CD4-positive, alpha-beta memory T cell (primary cell): ENCODE data around the gene EIPR1. TPM values are rescaled to one million over a fixed set of nuclear protein-coding genes. Genes with fewer than 3 reads are reported as not detected.
A peak's percentile ranks its signal among the peaks of the same experiment; 100 is the strongest.

ENCODE experiments used
- CTCF ChIA-PET: fragments of 350-600 bp; sonication (Branson Sonifier 250); formaldehyde crosslinking; loops from one replicate; lab custom pipeline; 2021; ENCODE audit warnings: inconsistent platforms; ENCODE audit not compliant: partially characterized antibody; lab: Charles Lee
- POLR2A ChIA-PET: fragments of 350-600 bp; sonication (Branson Sonifier 250); formaldehyde crosslinking; loops from one replicate; lab custom pipeline; 2021; ENCODE audit not compliant: partially characterized antibody; lab: Charles Lee
- DNase-seq, 5 donors: peaks; one replicate each; pipeline versions ENCODE4 v3.0.0 to v3.0.0-alpha.2; 2020 to 2022; ENCODE audit warnings: mixed read lengths in 1 of 5
- H3K27ac ChIP-seq: one replicate; pipeline ENCODE4 v1.7.0; 2013; ENCODE audit warnings: low read depth, low read length
- H3K27me3 ChIP-seq: 2 replicates; pipeline ENCODE4 v1.7.0; 2013; ENCODE audit warnings: mild to moderate bottlenecking, low read length, moderate library complexity; ENCODE audit not compliant: insufficient read depth
- H3K36me3 ChIP-seq: 2 replicates; pipeline ENCODE4 v1.7.0; 2013; ENCODE audit warnings: mild to moderate bottlenecking, low read length, moderate library complexity; ENCODE audit not compliant: insufficient read depth
- H3K4me1 ChIP-seq: 2 replicates; pipeline ENCODE4 v1.7.0; 2013; ENCODE audit warnings: mild to moderate bottlenecking, low read length, moderate library complexity; ENCODE audit not compliant: insufficient read depth
- H3K4me3 ChIP-seq, 2 donors: one replicate each; pipeline ENCODE4 v1.7.0; 2013; ENCODE audit warnings: low read length in 2 of 2, mild to moderate bottlenecking in 1 of 2
- H3K9me3 ChIP-seq, 2 donors: one replicate each; pipeline ENCODE4 v1.7.0; 2013; ENCODE audit warnings: low read length in 2 of 2, control low read depth in 1 of 2; ENCODE audit not compliant: control insufficient read depth in 1 of 2
- H3K27ac Mint-ChIP-seq, 7 donors: one replicate each; pipeline ENCODE4 v1.8.0; 2020 to 2021; ENCODE audit warnings: mixed read lengths in 7 of 7, mild to moderate bottlenecking in 6 of 7, inconsistent platforms in 3 of 7, moderate library complexity in 3 of 7
- H3K27me3 Mint-ChIP-seq, 2 donors: one replicate each; pipeline ENCODE4 v1.8.0; 2020 to 2021; ENCODE audit warnings: mixed read lengths in 2 of 2
- H3K36me3 Mint-ChIP-seq, 2 donors: one replicate each; pipeline ENCODE4 v1.8.0; 2020 to 2021; ENCODE audit warnings: mixed read lengths in 2 of 2, inconsistent platforms in 1 of 2, mild to moderate bottlenecking in 1 of 2
- H3K4me1 Mint-ChIP-seq, 4 donors: one replicate each; pipeline ENCODE4 v1.8.0; 2020 to 2021; ENCODE audit warnings: mixed read lengths in 4 of 4, mild to moderate bottlenecking in 1 of 4
- H3K4me3 Mint-ChIP-seq, 8 donors: one replicate each; pipeline ENCODE4 v1.8.0; 2020 to 2021; ENCODE audit warnings: mixed read lengths in 8 of 8, mild to moderate bottlenecking in 7 of 8, moderate library complexity in 6 of 8, inconsistent platforms in 3 of 8
- H3K9me3 Mint-ChIP-seq, 8 donors: one replicate each; pipeline ENCODE4 v1.8.0; 2020 to 2021; ENCODE audit warnings: mixed read lengths in 8 of 8, mild to moderate bottlenecking in 5 of 8, inconsistent platforms in 3 of 8, moderate library complexity in 1 of 8
- intact Hi-C: fragments of 100-400 bp; cut with micrococcal nuclease; formaldehyde crosslinking; loops from one replicate; pipeline ENCODE4 v1.15.1; 2023
- polyA plus RNA-seq, 2 donors: library from polyadenylated mRNA; unstranded; fragments of 300-500 nt; fragmentation: Illumina TruSeq; gene quantifications; one replicate each; pipeline ENCODE4 v1.2.3, GENCODE V29; 2021
- total RNA-seq, 2 experiments: library from RNA; stranded (reverse); gene quantifications; one replicate each; pipeline ENCODE4 v1.2.3, GENCODE V29; 2021

EIPR1 gene
- total and polyA plus RNA-seq, 4 experiments from 2014 or later, result 18.2 to 48.0 (median 26.2) TPM

- intact Hi-C loops, result no loop called here
- H3K36me3 Mint-ChIP-seq, result peaks cover 46 to 60% of the 10 kb centered on the region in 2 donors
These were observed 11.6 kb upstream of the EIPR1 start for GRCh38 chr2:3389193-3389592.

GRCh38 chr2:3388412-3388738, 10.8 kb upstream of the EIPR1 start:
- ChIA-PET POLR2A (no interaction called here), CTCF (no interaction called here)
- H3K4me3 ChIP-seq, result no peak overlapping the region
- H3K4me1 ChIP-seq, result peaks cover 7% of the 10 kb centered on the region
- H3K9me3 ChIP-seq, result no peaks in the 10 kb centered on the region
- no peak for DNase-seq
- Mint-ChIP-seq H3K9me3 (no peaks in the 10 kb centered on the region), H3K4me3 (no peak overlapping the region), H3K4me1 (peaks cover 11 to 53% (median 21%) of the 10 kb centered on the region in 4 donors), H3K36me3 (peaks cover 45 to 54% of the 10 kb centered on the region in 2 donors), H3K27me3 (no peaks in the 10 kb centered on the region), H3K27ac (no peak overlapping the region)
- no peaks in the 10 kb centered on the region for H3K27me3 ChIP-seq
- peaks cover 21% of the 10 kb centered on the region for H3K36me3 ChIP-seq
- H3K27ac ChIP-seq, result no peak overlapping the region
- intact Hi-C loops, result no loop called here

More at GRCh38 chr2:3389193-3389592, 11.6 kb upstream of the EIPR1 start:
- H3K4me3 ChIP-seq, result no peak overlapping the region
- DNase-seq, result no peak
- H3K27me3 Mint-ChIP-seq, result no peaks in the 10 kb centered on the region
- no peak overlapping the region for H3K4me3 Mint-ChIP-seq
- peaks cover 7% of the 10 kb centered on the region for H3K4me1 ChIP-seq
- H3K4me1 Mint-ChIP-seq, result peaks cover 11 to 47% (median 22%) of the 10 kb centered on the region in 4 donors
- peaks cover 21% of the 10 kb centered on the region for H3K36me3 ChIP-seq
- no peaks in the 10 kb centered on the region for H3K9me3 ChIP-seq
- H3K27ac Mint-ChIP-seq, result peak overlapping the region in 1 of 7 donors; percentile 31
- ChIA-PET POLR2A (no interaction called here), CTCF (no interaction called here)
- peaks cover 0 to 2% (median 0%) of the 10 kb centered on the region in 8 donors for H3K9me3 Mint-ChIP-seq
- H3K27ac ChIP-seq, result no peak overlapping the region
- no peaks in the 10 kb centered on the region for H3K27me3 ChIP-seq

- Histone ChIP-seq H3K9me3 (no peaks in the 10 kb centered on the region), H3K4me1 (peaks cover 7% of the 10 kb centered on the region), H3K4me3 (no peak overlapping the region), H3K36me3 (peaks cover 21% of the 10 kb centered on the region), H3K27ac (no peak overlapping the region), H3K27me3 (no peaks in the 10 kb centered on the region)
- no peak for DNase-seq
- no peaks in the 10 kb centered on the region for H3K27me3 Mint-ChIP-seq
- H3K4me1 Mint-ChIP-seq, result peaks cover 11 to 48% (median 17%) of the 10 kb centered on the region in 4 donors
- no peaks in the 10 kb centered on the region for H3K9me3 Mint-ChIP-seq
- no peak overlapping the region for H3K4me3 Mint-ChIP-seq
- ChIA-PET CTCF (no interaction called here), POLR2A (interaction anchor here (1.6 kb wide), 1 partner anchor 10 kb away, joined by 3 read pairs; no protein-coding TSS in a partner anchor)
- peaks cover 41 to 49% of the 10 kb centered on the region in 2 donors for H3K36me3 Mint-ChIP-seq
- intact Hi-C loops, result no loop called here
- H3K27ac Mint-ChIP-seq, result no peak overlapping the region
These were observed 10.2 kb upstream of the EIPR1 start for GRCh38 chr2:3387644-3388411.

- no peaks in the 10 kb centered on the region for H3K27me3 Mint-ChIP-seq
- no peak overlapping the region for H3K4me3 Mint-ChIP-seq
- peaks cover 34 to 42% of the 10 kb centered on the region in 2 donors for H3K36me3 Mint-ChIP-seq
- Histone ChIP-seq H3K9me3 (no peaks in the 10 kb centered on the region), H3K27me3 (no peaks in the 10 kb centered on the region), H3K4me1 (peaks cover 7% of the 10 kb centered on the region), H3K36me3 (peaks cover 21% of the 10 kb centered on the region), H3K27ac (no peak overlapping the region), H3K4me3 (no peak overlapping the region)
- CTCF ChIA-PET, result interaction anchor here (0.5 to 3.4 kb wide), 2 partner anchors 36 to 150 kb away, joined by 3 to 22 read pairs; no protein-coding TSS in a partner anchor
- no peaks in the 10 kb centered on the region for H3K9me3 Mint-ChIP-seq
- POLR2A ChIA-PET, result interaction anchor here (1.6 kb wide), 1 partner anchor 9 kb away, joined by 3 read pairs; no protein-coding TSS in a partner anchor
- intact Hi-C loops, result no loop called here
- no peak for DNase-seq
- peaks cover 11 to 41% (median 15%) of the 10 kb centered on the region in 4 donors for H3K4me1 Mint-ChIP-seq
- H3K27ac Mint-ChIP-seq, result no peak overlapping the region
These were observed 9.4 kb upstream of the EIPR1 start for GRCh38 chr2:3387011-3387410.

- Mint-ChIP-seq H3K4me3 (no peak overlapping the region), H3K4me1 (peaks cover 11 to 40% (median 15%) of the 10 kb centered on the region in 4 donors), H3K36me3 (peaks cover 32 to 41% of the 10 kb centered on the region in 2 donors), H3K27me3 (no peaks in the 10 kb centered on the region), H3K27ac (peak overlapping the region in 1 of 7 donors; percentile 17), H3K9me3 (no peaks in the 10 kb centered on the region)
- Histone ChIP-seq H3K4me1 (peaks cover 3% of the 10 kb centered on the region), H3K27me3 (no peaks in the 10 kb centered on the region), H3K9me3 (no peaks in the 10 kb centered on the region), H3K27ac (no peak overlapping the region), H3K4me3 (no peak overlapping the region), H3K36me3 (peaks cover 21% of the 10 kb centered on the region)
- no peak for DNase-seq
- intact Hi-C loops, result no loop called here
- CTCF ChIA-PET, result interaction anchor here (3.4 kb wide), 1 partner anchor 37 kb away, joined by 22 read pairs; no protein-coding TSS in a partner anchor
- POLR2A ChIA-PET, result interaction anchor here (1.6 kb wide), 1 partner anchor 8 kb away, joined by 3 read pairs; no protein-coding TSS in a partner anchor
These were observed 8.9 kb upstream of the EIPR1 start for GRCh38 chr2:3386448-3386958.

- Mint-ChIP-seq H3K4me1 (peaks cover 32 to 64% (median 46%) of the 10 kb centered on the region in 4 donors), H3K9me3 (peaks cover 0 to 3% (median 0%) of the 10 kb centered on the region in 8 donors), H3K27me3 (no peaks in the 10 kb centered on the region), H3K4me3 (peak within 1 kb of the TSS; percentile 92 to 99 (median 95)), H3K27ac (peak within 1 kb of the TSS; percentile 94 to 99 (median 98)), H3K36me3 (peaks cover 5 to 29% of the 10 kb centered on the region in 2 donors)
- Histone ChIP-seq H3K4me3 (peak within 1 kb of the TSS; percentile 88 to 90), H3K27ac (peak within 1 kb of the TSS; percentile 89), H3K27me3 (no peaks in the 10 kb centered on the region), H3K36me3 (no peaks in the 10 kb centered on the region), H3K9me3 (no peaks in the 10 kb centered on the region), H3K4me1 (peaks cover 40% of the 10 kb centered on the region)
- POLR2A ChIA-PET, result interaction anchor here (0.6 to 4.1 kb wide), 7 partner anchors 40 to 273 kb away, joined by 3 to 33 read pairs (median 4); partner anchors contain the start of genes ADI1, RNASEH1 and RPS7
- CTCF ChIA-PET, result interaction anchor here (1.3 to 2.4 kb wide), 5 partner anchors 14 to 272 kb away, joined by 4 to 17 read pairs (median 5); no protein-coding TSS in a partner anchor
- DNase-seq, result peak; percentile 90 to 93 (median 92)
- intact Hi-C loops, result loop anchor here (1.0 to 5.0 kb wide), 3 partner anchors 139 to 272 kb away; partner anchors contain the start of genes ADI1 and RPS7
These were observed 2.3 kb upstream of the EIPR1 start, which contains the start of gene TRAPPC12 for GRCh38 chr2:3379647-3380534. TSS of gene TRAPPC12 (plus strand) at chr2:3379694. CDS start at chr2:3387624, 7,930 bp downstream.
